Lung (tissue), 12 donors: ENCODE measurements around the gene SEMA3C. TPM values are rescaled to one million over a fixed set of nuclear protein-coding genes. Genes with fewer than 3 reads are reported as not detected.

Source experiments
- ATAC-seq: fragments of 200-7000 bp; cut with Tn5 transposase; one replicate; pipeline ENCODE4 v1.9.1; 2020; ENCODE audit warnings: moderate number of reproducible peaks; ENCODE audit not compliant: insufficient read depth, low FRiP score
- DNase-seq, 3 donors: peaks; one replicate each; pipeline ENCODE4 v3.0.0-alpha.2; 2013 to 2017
- H3K27ac ChIP-seq, 2 donors: one replicate each; pipeline ENCODE4 v1.5.1; 2013; ENCODE audit warnings: mild to moderate bottlenecking in 2 of 2, moderate library complexity in 2 of 2, control low read depth in 1 of 2, inconsistent platforms in 1 of 2, low read depth in 1 of 2, low read length in 1 of 2
- H3K27me3 ChIP-seq, 3 donors: one replicate each; pipeline ENCODE4 v1.5.1; 2013; ENCODE audit warnings: low read length in 2 of 3; ENCODE audit not compliant: control insufficient read depth in 3 of 3, insufficient read depth in 3 of 3
- H3K36me3 ChIP-seq, 4 donors: one replicate each; pipeline ENCODE4 v1.5.1; 2013; ENCODE audit warnings: low read length in 4 of 4, mild to moderate bottlenecking in 1 of 4, moderate library complexity in 1 of 4; ENCODE audit not compliant: control insufficient read depth in 4 of 4, insufficient read depth in 4 of 4
- H3K4me1 ChIP-seq, 5 donors: one replicate each; pipeline ENCODE4 v1.5.1; 2013; ENCODE audit warnings: low read length in 5 of 5, mild to moderate bottlenecking in 2 of 5, moderate library complexity in 1 of 5; ENCODE audit not compliant: control insufficient read depth in 5 of 5, insufficient read depth in 5 of 5
- H3K4me3 ChIP-seq: one replicate; pipeline ENCODE4 v1.5.1; 2013; ENCODE audit warnings: mild to moderate bottlenecking, control low read depth, moderate library complexity
- H3K9ac ChIP-seq, 2 donors: one replicate each; pipeline ENCODE4 v1.5.1; 2013; ENCODE audit warnings: low read length in 2 of 2, control low read depth in 1 of 2; ENCODE audit not compliant: insufficient read depth in 1 of 2
- H3K9me3 ChIP-seq, 4 donors: one replicate each; pipeline ENCODE4 v1.5.1; 2013; ENCODE audit warnings: low read length in 3 of 4, mild to moderate bottlenecking in 1 of 4, moderate library complexity in 1 of 4; ENCODE audit not compliant: control insufficient read depth in 4 of 4, insufficient read depth in 3 of 4
- CTCF ChIP-seq: IDR thresholded peaks from 2 replicates; pipeline ENCODE4 v1.5.1; 2012; ENCODE audit warnings: mild to moderate bottlenecking; ENCODE audit errors: control extremely low read depth, extremely low read depth
- WGBS, 2 donors: extraction: QIAGEN DNeasy Blood & Tissue Kit; methylation state at CpG; one replicate each; pipeline ENCODE4 v1.1.7; 2013; 5-methylcytosine and 5-hydroxymethylcytosine counted together
- polyA plus RNA-seq, 2 donors: library from polyadenylated mRNA; stranded (reverse); fragments of 200-250 nt; gene quantifications; one replicate each; pipeline ENCODE4 v1.2.1, GENCODE V29; 2013
- total RNA-seq, 2 donors: library from RNA; depleted of rRNA in 1 of 2; stranded (reverse); fragments of >200 nt in 1 of 2; gene quantifications; one replicate each; pipeline ENCODE4 v1.2.1, GENCODE V29; 2014 to 2021
- donor health status: control.
- donor health status: control.
- donor health status: Bipolar disorder and iron deficiency.
- donor health status: healthy.
- donor health status: DM: yes; HTN: yes; CAD: no.

Gene SEMA3C
- total and polyA plus RNA-seq, 4 donors: 6.9 to 87.2 (median 33.7) TPM

- 50 to 91% methylated on average over 2 of the region's 2 CpGs for WGBS, 2 donors
- Histone ChIP-seq H3K9me3 (no peaks in the 10 kb centered on the region), H3K9ac (no peak overlapping the region), H3K36me3 (no peaks in the 10 kb centered on the region), H3K27ac (no peak overlapping the region), H3K27me3 (no peaks in the 10 kb centered on the region), H3K4me3 (no peak overlapping the region), H3K4me1 (peaks cover 0 to 35% (median 9%) of the 10 kb centered on the region in 5 donors)
- ATAC-seq (no peak), DNase-seq (no peak)
- no peak for TF ChIP-seq CTCF
Observed at GRCh38 chr7:80838643-80839042, 80.2 kb downstream of the SEMA3C start.

GRCh38 chr7:80837345-80837744, 81.5 kb downstream of the SEMA3C start:
- 96 to 100% methylated on average over 3 of the region's 3 CpGs for WGBS, 2 donors
- Histone ChIP-seq H3K36me3 (no peaks in the 10 kb centered on the region), H3K9me3 (no peaks in the 10 kb centered on the region), H3K4me3 (no peak overlapping the region), H3K4me1 (peaks cover 0 to 24% (median 9%) of the 10 kb centered on the region in 5 donors), H3K27ac (no peak overlapping the region), H3K27me3 (no peaks in the 10 kb centered on the region), H3K9ac (no peak overlapping the region)
- DNase-seq (no peak), ATAC-seq (no peak)
- no peak for TF ChIP-seq CTCF

- Histone ChIP-seq H3K4me1 (peaks cover 0 to 10% (median under 1%) of the 10 kb centered on the region in 5 donors), H3K9ac (no peak overlapping the region), H3K36me3 (no peaks in the 10 kb centered on the region), H3K27me3 (no peaks in the 10 kb centered on the region), H3K27ac (no peak overlapping the region), H3K9me3 (no peaks in the 10 kb centered on the region), H3K4me3 (no peak overlapping the region)
- WGBS, 2 donors: 72 to 86% methylated on average over 2 of the region's 2 CpGs
- TF ChIP-seq CTCF: no peak
- ATAC-seq (no peak), DNase-seq (no peak)
Observed at GRCh38 chr7:80835251-80835650, 83.6 kb downstream of the SEMA3C start.
